WTC11 (cell line): Measurements from ENCODE around the gene EVC2. TPM values are rescaled to one million over a fixed set of nuclear protein-coding genes. Genes with fewer than 3 reads are reported as not detected.

Experiments
- ATAC-seq: fragments of 200-7000 bp; cut with Tn5 transposase; 2 replicates; pipeline ENCODE4 v1.10.0; 2021; ENCODE audit warnings: mild to moderate bottlenecking, moderate library complexity
- CTCF ChIA-PET: fragments of 300-600 bp; sonication (Branson Sonifier 250); formaldehyde crosslinking; loops from one replicate; lab custom pipeline; 2021; ENCODE audit warnings: antibody characterized with exemption; lab: Charles Lee
- POLR2A ChIA-PET: fragments of 350-600 bp; sonication (Branson Sonifier 250); formaldehyde crosslinking; loops from one replicate; lab custom pipeline; 2021; ENCODE audit warnings: antibody characterized with exemption; lab: Charles Lee
- DNase-seq: peaks from one replicate; pipeline ENCODE4 v3.0.0; 2021; ENCODE audit warnings: low spot score
- H3K27ac Mint-ChIP-seq: 2 replicates; pipeline ENCODE4 v1.8.0; 2021; ENCODE audit warnings: mixed read lengths
- H3K27me3 Mint-ChIP-seq: 2 replicates; pipeline ENCODE4 v1.8.0; 2021; ENCODE audit warnings: low read depth, mild to moderate bottlenecking, moderate library complexity, mixed read lengths
- H3K36me3 Mint-ChIP-seq: 2 replicates; pipeline ENCODE4 v1.8.0; 2021; ENCODE audit warnings: mixed read lengths
- H3K4me1 Mint-ChIP-seq: 2 replicates; pipeline ENCODE4 v1.8.0; 2022; ENCODE audit warnings: mixed read lengths
- H3K4me3 Mint-ChIP-seq: 2 replicates; pipeline ENCODE4 v1.8.0; 2021; ENCODE audit warnings: mild to moderate bottlenecking, moderate library complexity, mixed read lengths
- H3K9me3 Mint-ChIP-seq: 2 replicates; pipeline ENCODE4 v1.8.0; 2021; ENCODE audit warnings: mixed read lengths
- AR ChIP-seq: fragments of 250-450 bp; sonication (Bioruptor Pico); IDR thresholded peaks from 2 replicates; pipeline ENCODE4 v1.9.0; 2021; ENCODE audit warnings: mild to moderate bottlenecking
- ATF6 ChIP-seq: sonication (generic); formaldehyde crosslinking; IDR thresholded peaks from 2 replicates; pipeline ENCODE4 v1.8.1; 2023; ENCODE audit warnings: mild to moderate bottlenecking, missing genetic modification reagents
- CREB1 ChIP-seq: sonication (generic); formaldehyde crosslinking; IDR thresholded peaks from 2 replicates; pipeline ENCODE4 v1.8.0; 2023; ENCODE audit warnings: mild to moderate bottlenecking, missing genetic modification reagents
- KAT7 ChIP-seq: sonication (generic); formaldehyde crosslinking; IDR thresholded peaks from 2 replicates; pipeline ENCODE4 v1.8.1; 2023; ENCODE audit warnings: missing genetic modification reagents, mild to moderate bottlenecking, borderline replicate concordance
- NFE2L1 ChIP-seq: sonication (generic); formaldehyde crosslinking; IDR thresholded peaks from 2 replicates; pipeline ENCODE4 v1.8.1; 2023; ENCODE audit warnings: missing genetic modification reagents
- NR3C1 ChIP-seq: sonication (generic); formaldehyde crosslinking; conservative IDR thresholded peaks from 2 replicates; pipeline ENCODE4 v1.8.1; 2023; ENCODE audit warnings: low read depth, mild to moderate bottlenecking, missing genetic modification reagents
- TEAD4 ChIP-seq: sonication (generic); formaldehyde crosslinking; IDR thresholded peaks from 2 replicates; pipeline ENCODE4 v1.8.0; 2022; ENCODE audit warnings: mild to moderate bottlenecking, missing genetic modification reagents
- ZBTB43 ChIP-seq: sonication (generic); formaldehyde crosslinking; IDR thresholded peaks from 2 replicates; pipeline ENCODE4 v1.8.1; 2023; ENCODE audit warnings: mild to moderate bottlenecking, missing genetic modification reagents
- ZNF219 ChIP-seq: sonication (generic); formaldehyde crosslinking; IDR thresholded peaks from 2 replicates; pipeline ENCODE4 v1.8.0; 2023; ENCODE audit warnings: missing genetic modification reagents, mild to moderate bottlenecking, borderline replicate concordance
- ZNF423 ChIP-seq: fragments of 250-450 bp; sonication (Bioruptor Pico); IDR thresholded peaks from 2 replicates; pipeline ENCODE4 v2.1.2; 2022; ENCODE audit warnings: mild to moderate bottlenecking, moderate library complexity
- total RNA-seq: library from RNA; stranded (reverse); gene quantifications from 3 replicates; pipeline ENCODE4 v1.2.3, GENCODE V29; 2021
- TF ChIP-seq, protein P1 (sequence below): sonication (generic); formaldehyde crosslinking; IDR thresholded peaks from 2 replicates; pipeline ENCODE4 v1.8.0; 2022; ENCODE audit warnings: mild to moderate bottlenecking, missing genetic modification reagents
- TF ChIP-seq, protein P2 (sequence below): sonication (generic); formaldehyde crosslinking; IDR thresholded peaks from 2 replicates; pipeline ENCODE4 v1.8.0; 2023; ENCODE audit warnings: missing genetic modification reagents
- TF ChIP-seq, protein P3 (sequence below): sonication (generic); formaldehyde crosslinking; IDR thresholded peaks from 2 replicates; pipeline ENCODE4 v1.8.0; 2022; ENCODE audit warnings: mild to moderate bottlenecking, missing genetic modification reagents
- TF ChIP-seq, protein P4 (sequence below): fragments of 250-450 bp; sonication (Bioruptor Pico); conservative IDR thresholded peaks from 2 replicates; pipeline ENCODE4 v1.9.0; 2021; ENCODE audit warnings: mild to moderate bottlenecking
- TF ChIP-seq, protein P5 (sequence below): sonication (generic); formaldehyde crosslinking; IDR thresholded peaks from 2 replicates; pipeline ENCODE4 v1.8.1; 2022; ENCODE audit warnings: missing genetic modification reagents, borderline replicate concordance
- TF ChIP-seq, protein P6 (sequence below): sonication (generic); formaldehyde crosslinking; IDR thresholded peaks from 2 replicates; pipeline ENCODE4 v1.8.1; 2022; ENCODE audit warnings: mild to moderate bottlenecking, moderate library complexity, missing genetic modification reagents
- TF ChIP-seq, protein P7 (sequence below): sonication (generic); formaldehyde crosslinking; IDR thresholded peaks from 2 replicates; pipeline ENCODE4 v1.8.0; 2023; ENCODE audit warnings: mild to moderate bottlenecking, missing genetic modification reagents

EVC2 gene
- total RNA-seq, 1 experiment from 2014 or later: 4.8 TPM

DNA sequence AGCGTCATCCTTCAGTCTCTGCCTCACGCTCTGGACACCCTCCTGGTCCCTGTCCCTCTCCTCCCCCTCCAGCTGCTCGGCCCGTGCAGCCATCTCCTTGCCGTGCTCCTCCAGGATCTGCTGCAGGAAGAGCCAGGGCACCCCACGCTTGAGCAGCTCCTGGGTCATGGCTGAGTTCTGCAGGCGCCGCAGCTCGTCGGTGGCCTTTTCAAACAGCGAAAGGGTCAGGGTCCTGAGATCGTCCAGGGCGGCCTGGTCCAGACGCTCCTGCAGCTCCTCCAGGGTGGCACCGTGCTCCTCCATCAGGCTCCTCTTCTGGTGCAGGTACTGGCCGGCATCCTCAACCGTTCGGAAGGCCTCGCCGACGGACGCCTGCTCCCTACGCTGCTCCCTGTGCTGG lies 85.8 kb downstream of the EVC2 start:
- H3K4me3 Mint-ChIP-seq: no peak overlapping the region
- H3K4me1 Mint-ChIP-seq: no peaks in the 10 kb centered on the region
- H3K9me3 Mint-ChIP-seq: no peaks in the 10 kb centered on the region
- DNase-seq: no peak
- H3K27me3 Mint-ChIP-seq: no peaks in the 10 kb centered on the region
- H3K27ac Mint-ChIP-seq: no peak overlapping the region
- ChIA-PET CTCF (interaction anchor here (1.6 kb wide), 1 partner anchor 199 kb away, joined by 3 read pairs; no protein-coding TSS in a partner anchor), POLR2A (no interaction called here)
- no peak for ATAC-seq
- H3K36me3 Mint-ChIP-seq: peaks cover 38% of the 10 kb centered on the region
- TF ChIP-seq, protein P1, sequence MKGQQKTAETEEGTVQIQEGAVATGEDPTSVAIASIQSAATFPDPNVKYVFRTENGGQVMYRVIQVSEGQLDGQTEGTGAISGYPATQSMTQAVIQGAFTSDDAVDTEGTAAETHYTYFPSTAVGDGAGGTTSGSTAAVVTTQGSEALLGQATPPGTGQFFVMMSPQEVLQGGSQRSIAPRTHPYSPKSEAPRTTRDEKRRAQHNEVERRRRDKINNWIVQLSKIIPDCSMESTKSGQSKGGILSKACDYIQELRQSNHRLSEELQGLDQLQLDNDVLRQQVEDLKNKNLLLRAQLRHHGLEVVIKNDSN: no peak
- TF ChIP-seq NFE2L1 (CRISPR knock-in tag) (no peak), ZNF219 (CRISPR knock-in tag) (no peak), TEAD4 (CRISPR knock-in tag) (no peak), KAT7 (no peak), CREB1 (CRISPR knock-in tag) (no peak), ZBTB43 (CRISPR knock-in tag) (no peak), AR (no peak), NR3C1 (CRISPR knock-in tag) (no peak), ATF6 (CRISPR knock-in tag) (no peak), ZNF423 (no peak)
- TF ChIP-seq, protein P2, sequence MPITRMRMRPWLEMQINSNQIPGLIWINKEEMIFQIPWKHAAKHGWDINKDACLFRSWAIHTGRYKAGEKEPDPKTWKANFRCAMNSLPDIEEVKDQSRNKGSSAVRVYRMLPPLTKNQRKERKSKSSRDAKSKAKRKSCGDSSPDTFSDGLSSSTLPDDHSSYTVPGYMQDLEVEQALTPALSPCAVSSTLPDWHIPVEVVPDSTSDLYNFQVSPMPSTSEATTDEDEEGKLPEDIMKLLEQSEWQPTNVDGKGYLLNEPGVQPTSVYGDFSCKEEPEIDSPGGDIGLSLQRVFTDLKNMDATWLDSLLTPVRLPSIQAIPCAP: no peak
- TF ChIP-seq, protein P3, sequence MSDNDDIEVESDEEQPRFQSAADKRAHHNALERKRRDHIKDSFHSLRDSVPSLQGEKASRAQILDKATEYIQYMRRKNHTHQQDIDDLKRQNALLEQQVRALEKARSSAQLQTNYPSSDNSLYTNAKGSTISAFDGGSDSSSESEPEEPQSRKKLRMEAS (CRISPR knock-in tag): no peak
- TF ChIP-seq, protein P4, sequence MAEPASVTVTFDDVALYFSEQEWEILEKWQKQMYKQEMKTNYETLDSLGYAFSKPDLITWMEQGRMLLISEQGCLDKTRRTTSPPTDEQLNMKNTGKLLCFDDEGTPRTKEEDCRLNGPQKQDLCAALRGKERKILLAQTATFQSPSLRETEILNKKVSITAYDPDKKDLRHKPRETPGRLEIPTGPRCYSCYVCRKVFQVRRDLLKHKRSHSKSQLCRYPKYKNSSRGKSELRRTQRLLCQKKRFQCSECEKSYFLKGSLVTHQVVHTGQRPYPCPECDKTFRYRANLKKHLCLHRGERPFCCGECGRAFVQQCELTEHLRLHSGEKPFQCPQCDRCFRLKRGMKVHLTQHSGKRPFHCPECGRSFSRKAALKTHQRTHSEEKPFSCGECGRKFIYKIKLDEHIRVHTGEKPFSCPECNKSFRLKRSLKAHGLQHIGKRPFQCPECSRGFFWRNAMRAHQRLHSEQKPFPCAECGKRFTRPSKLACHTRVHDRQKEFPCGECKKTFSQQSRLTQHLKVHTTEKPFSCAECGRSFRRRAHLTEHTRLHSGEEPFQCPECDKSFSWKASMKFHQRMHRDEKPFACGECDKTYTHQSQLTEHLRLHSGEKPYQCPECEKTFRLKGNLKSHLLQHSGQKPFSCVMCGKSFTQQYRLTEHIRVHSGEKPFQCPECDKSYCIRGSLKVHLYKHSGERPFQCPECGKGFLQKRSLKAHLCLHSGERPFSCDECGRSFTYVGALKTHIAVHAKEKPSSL (CRISPR knock-in tag): no peak
- TF ChIP-seq, protein P5, sequence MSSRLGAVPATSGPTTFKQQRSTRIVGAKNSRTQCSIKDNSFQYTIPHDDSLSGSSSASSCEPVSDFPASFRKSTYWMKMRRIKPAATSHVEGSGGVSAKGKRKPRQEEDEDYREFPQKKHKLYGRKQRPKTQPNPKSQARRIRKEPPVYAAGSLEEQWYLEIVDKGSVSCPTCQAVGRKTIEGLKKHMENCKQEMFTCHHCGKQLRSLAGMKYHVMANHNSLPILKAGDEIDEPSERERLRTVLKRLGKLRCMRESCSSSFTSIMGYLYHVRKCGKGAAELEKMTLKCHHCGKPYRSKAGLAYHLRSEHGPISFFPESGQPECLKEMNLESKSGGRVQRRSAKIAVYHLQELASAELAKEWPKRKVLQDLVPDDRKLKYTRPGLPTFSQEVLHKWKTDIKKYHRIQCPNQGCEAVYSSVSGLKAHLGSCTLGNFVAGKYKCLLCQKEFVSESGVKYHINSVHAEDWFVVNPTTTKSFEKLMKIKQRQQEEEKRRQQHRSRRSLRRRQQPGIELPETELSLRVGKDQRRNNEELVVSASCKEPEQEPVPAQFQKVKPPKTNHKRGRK (CRISPR knock-in tag): no peak
- TF ChIP-seq, protein P6, sequence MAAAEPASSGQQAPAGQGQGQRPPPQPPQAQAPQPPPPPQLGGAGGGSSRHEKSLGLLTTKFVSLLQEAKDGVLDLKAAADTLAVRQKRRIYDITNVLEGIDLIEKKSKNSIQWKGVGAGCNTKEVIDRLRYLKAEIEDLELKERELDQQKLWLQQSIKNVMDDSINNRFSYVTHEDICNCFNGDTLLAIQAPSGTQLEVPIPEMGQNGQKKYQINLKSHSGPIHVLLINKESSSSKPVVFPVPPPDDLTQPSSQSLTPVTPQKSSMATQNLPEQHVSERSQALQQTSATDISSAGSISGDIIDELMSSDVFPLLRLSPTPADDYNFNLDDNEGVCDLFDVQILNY (CRISPR knock-in tag): no peak
- TF ChIP-seq, protein P7, sequence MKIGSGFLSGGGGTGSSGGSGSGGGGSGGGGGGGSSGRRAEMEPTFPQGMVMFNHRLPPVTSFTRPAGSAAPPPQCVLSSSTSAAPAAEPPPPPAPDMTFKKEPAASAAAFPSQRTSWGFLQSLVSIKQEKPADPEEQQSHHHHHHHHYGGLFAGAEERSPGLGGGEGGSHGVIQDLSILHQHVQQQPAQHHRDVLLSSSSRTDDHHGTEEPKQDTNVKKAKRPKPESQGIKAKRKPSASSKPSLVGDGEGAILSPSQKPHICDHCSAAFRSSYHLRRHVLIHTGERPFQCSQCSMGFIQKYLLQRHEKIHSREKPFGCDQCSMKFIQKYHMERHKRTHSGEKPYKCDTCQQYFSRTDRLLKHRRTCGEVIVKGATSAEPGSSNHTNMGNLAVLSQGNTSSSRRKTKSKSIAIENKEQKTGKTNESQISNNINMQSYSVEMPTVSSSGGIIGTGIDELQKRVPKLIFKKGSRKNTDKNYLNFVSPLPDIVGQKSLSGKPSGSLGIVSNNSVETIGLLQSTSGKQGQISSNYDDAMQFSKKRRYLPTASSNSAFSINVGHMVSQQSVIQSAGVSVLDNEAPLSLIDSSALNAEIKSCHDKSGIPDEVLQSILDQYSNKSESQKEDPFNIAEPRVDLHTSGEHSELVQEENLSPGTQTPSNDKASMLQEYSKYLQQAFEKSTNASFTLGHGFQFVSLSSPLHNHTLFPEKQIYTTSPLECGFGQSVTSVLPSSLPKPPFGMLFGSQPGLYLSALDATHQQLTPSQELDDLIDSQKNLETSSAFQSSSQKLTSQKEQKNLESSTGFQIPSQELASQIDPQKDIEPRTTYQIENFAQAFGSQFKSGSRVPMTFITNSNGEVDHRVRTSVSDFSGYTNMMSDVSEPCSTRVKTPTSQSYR (CRISPR knock-in tag): no peak
